Neural progenitor cell (in vitro differentiated cells): ENCODE measurements around the gene ITGBL1.

Experiments used
- EZH2 ChIP-seq: fragments of 200-600 bp; sonication (generic); IDR thresholded peaks from 2 replicates; pipeline ENCODE4 v1.6.1; 2017; ENCODE audit warnings: antibody characterized with exemption, mild to moderate bottlenecking, moderate library complexity
- TF ChIP-seq, protein P1 (sequence below): fragments of 200-600 bp; sonication (generic); IDR thresholded peaks from 2 replicates; pipeline ENCODE4 v1.5.1; 2017; ENCODE audit warnings: antibody characterized with exemption, mild to moderate bottlenecking

DNA sequence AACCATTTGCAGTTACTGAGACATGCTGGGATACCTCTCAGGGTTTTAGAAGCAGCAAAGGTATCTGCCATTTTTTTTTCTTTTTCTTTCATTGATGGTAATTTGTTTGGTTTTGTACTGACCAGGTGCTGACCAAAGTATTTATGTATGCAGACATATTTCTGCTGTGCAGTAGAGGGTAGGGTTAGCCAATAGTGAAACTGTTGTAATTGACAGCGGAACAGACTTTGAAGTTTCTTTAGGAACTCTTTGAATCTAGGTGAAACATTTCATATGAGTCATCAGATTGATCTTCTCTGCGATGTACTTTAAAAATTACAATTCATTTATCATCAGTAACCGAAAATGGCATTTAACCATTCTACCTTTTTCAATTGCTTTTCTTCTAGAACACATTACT lies 63.0 kb downstream of the ITGBL1 start:
- TF ChIP-seq, protein P1, sequence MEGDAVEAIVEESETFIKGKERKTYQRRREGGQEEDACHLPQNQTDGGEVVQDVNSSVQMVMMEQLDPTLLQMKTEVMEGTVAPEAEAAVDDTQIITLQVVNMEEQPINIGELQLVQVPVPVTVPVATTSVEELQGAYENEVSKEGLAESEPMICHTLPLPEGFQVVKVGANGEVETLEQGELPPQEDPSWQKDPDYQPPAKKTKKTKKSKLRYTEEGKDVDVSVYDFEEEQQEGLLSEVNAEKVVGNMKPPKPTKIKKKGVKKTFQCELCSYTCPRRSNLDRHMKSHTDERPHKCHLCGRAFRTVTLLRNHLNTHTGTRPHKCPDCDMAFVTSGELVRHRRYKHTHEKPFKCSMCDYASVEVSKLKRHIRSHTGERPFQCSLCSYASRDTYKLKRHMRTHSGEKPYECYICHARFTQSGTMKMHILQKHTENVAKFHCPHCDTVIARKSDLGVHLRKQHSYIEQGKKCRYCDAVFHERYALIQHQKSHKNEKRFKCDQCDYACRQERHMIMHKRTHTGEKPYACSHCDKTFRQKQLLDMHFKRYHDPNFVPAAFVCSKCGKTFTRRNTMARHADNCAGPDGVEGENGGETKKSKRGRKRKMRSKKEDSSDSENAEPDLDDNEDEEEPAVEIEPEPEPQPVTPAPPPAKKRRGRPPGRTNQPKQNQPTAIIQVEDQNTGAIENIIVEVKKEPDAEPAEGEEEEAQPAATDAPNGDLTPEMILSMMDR = no peak
- TF ChIP-seq EZH2 = no peak
